ENCODE measurements around the gene NPHP4. TPM values are rescaled to one million over a fixed set of nuclear protein-coding genes. Genes with fewer than 3 reads are reported as not detected.

Gene NPHP4
- total RNA-seq, 1 experiment from 2014 or later = 20.0 TPM

DNA sequence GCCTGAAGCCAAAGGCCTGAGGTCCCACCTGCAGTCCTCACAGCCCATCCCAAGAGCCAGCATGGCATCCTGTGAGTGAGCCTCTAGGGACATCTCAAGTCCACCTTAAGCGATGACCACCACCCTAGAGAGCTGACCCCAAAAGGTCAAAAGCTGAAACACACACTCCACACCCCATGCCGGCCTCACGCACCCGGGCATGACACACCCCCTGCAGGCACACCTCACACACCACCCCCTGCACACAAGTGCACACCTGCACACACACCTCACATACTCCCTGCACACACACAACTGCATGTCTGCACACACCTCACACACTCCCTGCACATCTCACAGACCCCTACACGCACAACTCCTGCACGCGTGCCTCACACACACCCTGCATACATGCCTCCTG, 118.7 kb downstream of the NPHP4 start:
- no peaks in the 10 kb centered on the region for H4K20me1 ChIP-seq (ENCODE audit: insufficient read depth)
- no peak overlapping the region for H3K4me3 ChIP-seq (replicated peaks in 1 of 2; ENCODE audit: low read depth in 1 of 2, low read length in 2 of 2)
- no peaks in the 10 kb centered on the region for H3K9me3 ChIP-seq (ENCODE audit: control insufficient read depth in 1 of 2, insufficient read depth in 1 of 2, low read depth in 1 of 2, low read length in 2 of 2)
- RAD21 ChIA-PET (ENCODE audit: low non-redundant PET in 1 of 2, low total read pairs in 2 of 2, uncharacterized antibody in 2 of 2, unreplicated experiment in 2 of 2) = no interaction called here
- CTCF ChIA-PET = no interaction called here
- no peaks in the 10 kb centered on the region; a peak in 1 of 4 replicates for H3K36me3 ChIP-seq (ENCODE audit: control insufficient read depth in 1 of 2, insufficient read depth in 2 of 2, low read length in 2 of 2)
- no peak overlapping the region for H3K4me2 ChIP-seq (ENCODE audit: low read length)
- DNase-seq (ENCODE audit: low read depth, low spot score) (no peak), ATAC-seq (no peak)
- TF ChIP-seq RAD21 (IDR thresholded peaks at IDR 0.05; ENCODE audit: low read depth) = no peak
- no peak for TF ChIP-seq ZFX (IDR thresholded peaks at IDR 0.05)
- no peak for TF ChIP-seq JUND (IDR thresholded peaks at IDR 0.05)
- TF ChIP-seq, protein P1, sequence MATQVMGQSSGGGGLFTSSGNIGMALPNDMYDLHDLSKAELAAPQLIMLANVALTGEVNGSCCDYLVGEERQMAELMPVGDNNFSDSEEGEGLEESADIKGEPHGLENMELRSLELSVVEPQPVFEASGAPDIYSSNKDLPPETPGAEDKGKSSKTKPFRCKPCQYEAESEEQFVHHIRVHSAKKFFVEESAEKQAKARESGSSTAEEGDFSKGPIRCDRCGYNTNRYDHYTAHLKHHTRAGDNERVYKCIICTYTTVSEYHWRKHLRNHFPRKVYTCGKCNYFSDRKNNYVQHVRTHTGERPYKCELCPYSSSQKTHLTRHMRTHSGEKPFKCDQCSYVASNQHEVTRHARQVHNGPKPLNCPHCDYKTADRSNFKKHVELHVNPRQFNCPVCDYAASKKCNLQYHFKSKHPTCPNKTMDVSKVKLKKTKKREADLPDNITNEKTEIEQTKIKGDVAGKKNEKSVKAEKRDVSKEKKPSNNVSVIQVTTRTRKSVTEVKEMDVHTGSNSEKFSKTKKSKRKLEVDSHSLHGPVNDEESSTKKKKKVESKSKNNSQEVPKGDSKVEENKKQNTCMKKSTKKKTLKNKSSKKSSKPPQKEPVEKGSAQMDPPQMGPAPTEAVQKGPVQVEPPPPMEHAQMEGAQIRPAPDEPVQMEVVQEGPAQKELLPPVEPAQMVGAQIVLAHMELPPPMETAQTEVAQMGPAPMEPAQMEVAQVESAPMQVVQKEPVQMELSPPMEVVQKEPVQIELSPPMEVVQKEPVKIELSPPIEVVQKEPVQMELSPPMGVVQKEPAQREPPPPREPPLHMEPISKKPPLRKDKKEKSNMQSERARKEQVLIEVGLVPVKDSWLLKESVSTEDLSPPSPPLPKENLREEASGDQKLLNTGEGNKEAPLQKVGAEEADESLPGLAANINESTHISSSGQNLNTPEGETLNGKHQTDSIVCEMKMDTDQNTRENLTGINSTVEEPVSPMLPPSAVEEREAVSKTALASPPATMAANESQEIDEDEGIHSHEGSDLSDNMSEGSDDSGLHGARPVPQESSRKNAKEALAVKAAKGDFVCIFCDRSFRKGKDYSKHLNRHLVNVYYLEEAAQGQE (IDR thresholded peaks at IDR 0.05; ENCODE audit: low read depth) = no peak
- TF ChIP-seq ELF1 (IDR thresholded peaks at IDR 0.05; ENCODE audit: borderline replicate concordance, low read depth) = no peak
- no peak overlapping the region for H3K9ac ChIP-seq (ENCODE audit: low read length)
- POLR2A ChIA-PET = no interaction called here
- H2AFZ ChIP-seq (ENCODE audit: low read depth, low read length, poor library complexity, severe bottlenecking) = no peak overlapping the region
- H3K9me2 ChIP-seq (ENCODE audit: insufficient read depth) = no peaks in the 10 kb centered on the region
- H3K27me3 ChIP-seq (ENCODE audit: insufficient read depth, low read length) = no peaks in the 10 kb centered on the region
- no peak overlapping the region for H3K27ac ChIP-seq (ENCODE audit: low read depth, low read length)
- no TSS peak for BruUV-seq (replicated peaks)
- H3K4me1 ChIP-seq (ENCODE audit: control insufficient read depth in 1 of 2, insufficient read depth in 2 of 2, low read length in 2 of 2) = no peaks in the 10 kb centered on the region
- intact Hi-C loops (cut with micrococcal nuclease) = no loop called here
- no peaks in the 10 kb centered on the region for H3K79me2 ChIP-seq (ENCODE audit: insufficient read depth, low read length)

DNA sequence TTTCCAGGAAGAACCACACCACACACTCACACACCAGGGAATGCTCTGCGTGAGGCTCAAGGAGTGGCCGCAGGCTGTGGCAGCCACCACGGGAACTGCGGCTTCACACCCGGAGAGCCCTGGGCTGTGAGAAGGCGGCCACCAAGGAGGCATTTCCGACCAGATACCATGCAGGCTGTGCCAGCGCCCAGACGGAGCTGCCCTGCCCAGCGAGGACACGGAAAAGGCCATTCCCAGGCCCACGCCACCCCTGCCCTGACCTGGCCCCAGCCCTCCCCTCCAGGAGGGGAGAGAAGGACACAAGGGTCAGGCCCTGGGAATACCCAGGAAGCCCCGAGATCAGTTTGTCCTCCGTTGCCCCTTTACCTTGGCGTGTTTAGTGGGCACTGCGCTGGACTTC, 119.3 kb downstream of the NPHP4 start:
- ChIA-PET CTCF (no interaction called here), RAD21 (ENCODE audit: low non-redundant PET in 1 of 2, low total read pairs in 2 of 2, uncharacterized antibody in 2 of 2, unreplicated experiment in 2 of 2) (no interaction called here)
- intact Hi-C loops (cut with micrococcal nuclease) = no loop called here

More for the DNA sequence above, 119.3 kb downstream of the NPHP4 start:
- Histone ChIP-seq H3K9ac (ENCODE audit: low read length) (no peak overlapping the region), H3K9me2 (ENCODE audit: insufficient read depth) (no peaks in the 10 kb centered on the region), H3K27me3 (ENCODE audit: insufficient read depth, low read length) (no peaks in the 10 kb centered on the region), H3K4me3 (replicated peaks in 1 of 2; ENCODE audit: low read depth in 1 of 2, low read length in 2 of 2) (no peak overlapping the region), H3K36me3 (ENCODE audit: control insufficient read depth in 1 of 2, insufficient read depth in 2 of 2, low read length in 2 of 2) (no peaks in the 10 kb centered on the region; a peak in 1 of 4 replicates), H3K27ac (ENCODE audit: low read depth, low read length) (no peak overlapping the region), H3K9me3 (ENCODE audit: control insufficient read depth in 1 of 2, insufficient read depth in 1 of 2, low read depth in 1 of 2, low read length in 2 of 2) (no peaks in the 10 kb centered on the region), H2AFZ (ENCODE audit: low read depth, low read length, poor library complexity, severe bottlenecking) (no peak overlapping the region), H3K79me2 (ENCODE audit: insufficient read depth, low read length) (no peaks in the 10 kb centered on the region), H3K4me2 (ENCODE audit: low read length) (no peak overlapping the region), H3K4me1 (ENCODE audit: control insufficient read depth in 1 of 2, insufficient read depth in 2 of 2, low read length in 2 of 2) (no peaks in the 10 kb centered on the region), H4K20me1 (ENCODE audit: insufficient read depth) (no peaks in the 10 kb centered on the region)
- TF ChIP-seq ZFX (IDR thresholded peaks at IDR 0.05) = no peak
- TF ChIP-seq RAD21 (IDR thresholded peaks at IDR 0.05; ENCODE audit: low read depth) = no peak
- DNase-seq (ENCODE audit: low read depth, low spot score) (no peak), ATAC-seq (no peak)
- POLR2A ChIA-PET = no interaction called here
- BruUV-seq (replicated peaks) = no TSS peak
